Umbilical cord (tissue), 2 donors: Measurements from ENCODE around the gene IGSF5. TPM values are rescaled to one million over a fixed set of nuclear protein-coding genes. Genes with fewer than 3 reads are reported as not detected.
"Not testable (repeated sequence)": the region's sequence is repeated elsewhere in the genome, so short reads cannot be mapped to it uniquely, and the experiment has no call there.

Source experiments
- DNase-seq: peaks from one replicate; pipeline ENCODE4 v3.0.0-alpha.2; 2015; ENCODE audit warnings: low spot score
- total RNA-seq: library from RNA; depleted of rRNA; stranded (reverse); fragments of >200 nt; gene quantifications from one replicate; pipeline ENCODE4 v1.2.3, GENCODE V29; 2014; ENCODE audit warnings: low replicate concordance; ENCODE audit not compliant: insufficient read depth

The IGSF5 gene
- total RNA-seq: 2.6 TPM

DNA sequence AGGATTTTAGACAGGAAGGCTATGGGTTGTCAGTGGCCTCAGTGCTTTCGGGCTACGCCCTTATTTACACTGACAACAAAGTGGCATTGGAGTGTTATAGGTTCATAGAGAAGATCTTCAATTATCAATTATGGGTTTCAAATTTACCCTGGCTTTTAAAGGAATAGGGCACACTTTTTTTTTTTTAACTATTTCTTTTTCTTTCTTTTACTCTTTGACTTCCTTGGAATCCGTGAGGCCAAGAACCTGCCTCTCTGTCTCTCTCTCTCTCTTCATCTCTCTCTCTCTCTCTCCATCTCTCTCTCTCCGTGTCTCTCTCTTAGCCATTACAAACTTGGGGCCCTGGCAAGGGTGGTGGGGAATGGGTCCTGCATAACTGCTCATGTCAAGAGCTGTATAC lies at the start of gene IGSF5:
Gene IGSF5, plus strand, starts transcription at position 301 of the 400 bp plus-strand sequence. CDS start 327 bp downstream, outside the sequence.
- DNase-seq: not testable (repeated sequence)

DNA sequence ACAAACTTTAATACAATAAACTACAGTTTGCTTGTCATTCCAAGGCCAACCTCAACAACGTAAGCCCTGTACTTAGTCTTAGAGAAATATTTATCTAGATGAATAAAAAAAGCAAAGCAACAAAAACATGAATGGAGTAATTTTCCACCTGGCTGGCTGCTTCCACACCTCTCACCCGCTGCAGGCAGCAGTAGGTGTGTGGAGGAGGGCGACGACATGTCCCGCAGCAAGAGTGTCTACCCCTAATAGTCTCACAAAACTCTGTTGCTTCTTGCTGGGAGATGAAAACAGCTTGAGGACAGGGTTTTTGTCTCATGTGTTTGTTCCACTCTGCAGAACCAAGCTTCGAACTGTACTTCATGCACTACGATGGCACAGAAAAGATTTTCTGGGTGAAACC lies 48.8 kb upstream of the IGSF5 start:
- DNase-seq: no peak

- DNase-seq: peak; percentile 29
Measured at GRCh38 chr21:39696618-39697017, 48.4 kb upstream of the IGSF5 start.

DNA sequence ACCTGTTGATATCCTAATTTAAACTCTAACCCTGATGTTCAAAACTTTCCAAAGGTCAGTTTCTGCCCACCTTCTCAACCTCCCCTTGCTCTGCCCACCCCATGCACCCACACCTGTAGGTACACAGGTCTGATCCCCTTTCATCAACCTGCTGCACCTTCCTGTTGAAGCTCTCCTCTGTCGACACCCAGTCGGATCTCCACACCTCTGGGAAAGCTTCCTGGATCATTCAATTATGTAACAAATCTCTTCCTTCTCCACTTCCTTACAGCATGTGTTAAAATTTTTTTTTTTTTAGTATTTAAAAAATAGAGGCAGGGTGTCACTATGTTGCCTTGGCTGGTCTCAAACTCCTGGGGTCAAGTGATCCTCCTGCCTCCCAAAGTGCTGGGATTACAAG lies 44.7 kb upstream of the IGSF5 start:
- no peak for DNase-seq

DNA sequence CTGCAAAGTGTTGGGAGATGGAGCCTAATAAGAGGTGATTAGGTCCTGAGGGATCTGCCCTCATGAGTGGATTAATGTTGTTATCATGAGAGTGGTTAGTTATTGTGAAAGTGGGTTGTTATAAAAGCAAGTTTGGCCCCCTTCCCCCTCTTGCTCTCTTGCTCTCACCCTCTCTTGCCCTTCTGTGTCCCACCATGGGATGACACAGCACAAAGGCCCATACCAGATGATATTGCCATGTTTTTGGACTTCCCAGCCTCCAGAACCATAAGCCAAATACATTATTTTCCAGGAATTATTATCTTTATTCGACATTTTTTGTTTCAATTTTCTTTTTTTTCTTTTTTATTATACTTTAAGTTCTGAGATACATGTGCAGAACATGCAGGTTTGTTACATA lies 41.4 kb upstream of the IGSF5 start:
- no peak for DNase-seq

DNA sequence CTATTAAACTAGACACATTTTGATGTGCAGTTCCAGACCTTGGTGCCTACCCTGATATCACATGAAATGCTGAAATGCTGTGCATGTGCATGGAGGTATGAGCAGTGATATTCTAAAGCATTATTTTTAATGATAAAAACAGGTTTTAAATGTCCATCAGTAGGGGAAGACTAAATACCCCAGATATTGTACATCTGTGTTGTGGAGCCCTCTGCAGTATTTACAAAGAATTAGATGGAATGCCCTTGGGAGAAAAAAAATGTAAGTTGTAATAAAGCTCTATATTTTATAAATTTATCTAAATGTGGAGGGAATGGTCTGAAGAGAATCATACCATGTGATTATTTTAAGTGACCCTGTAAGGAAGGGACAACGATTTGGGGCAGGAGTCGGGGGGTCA lies 39.1 kb upstream of the IGSF5 start:
- DNase-seq: no peak

- DNase-seq: no peak
Measured at GRCh38 chr21:39707316-39707715, 37.7 kb upstream of the IGSF5 start.

DNA sequence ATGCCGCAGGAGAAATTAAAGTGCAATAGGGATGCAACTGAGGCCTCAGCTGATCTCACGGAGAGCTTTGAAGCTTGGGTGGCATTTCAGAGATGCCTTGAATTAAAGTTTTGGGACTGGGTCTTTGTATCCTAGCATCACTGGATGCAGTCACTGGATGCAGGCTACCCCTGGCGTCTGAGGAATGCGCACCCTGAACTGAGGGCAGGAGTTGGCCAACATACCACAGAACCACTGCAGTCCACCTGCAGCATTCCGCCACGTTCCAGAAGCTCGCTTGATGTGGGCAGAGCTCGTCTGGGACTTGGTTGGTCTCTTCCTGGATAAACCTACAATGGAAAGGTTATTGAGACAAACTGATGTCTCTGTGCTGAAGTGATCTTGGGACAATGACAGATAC lies 34.1 kb upstream of the IGSF5 start:
- no peak for DNase-seq

GRCh38 chr21:39712273-39712672 lies 32.7 kb upstream of the IGSF5 start:
- no peak for DNase-seq

DNA sequence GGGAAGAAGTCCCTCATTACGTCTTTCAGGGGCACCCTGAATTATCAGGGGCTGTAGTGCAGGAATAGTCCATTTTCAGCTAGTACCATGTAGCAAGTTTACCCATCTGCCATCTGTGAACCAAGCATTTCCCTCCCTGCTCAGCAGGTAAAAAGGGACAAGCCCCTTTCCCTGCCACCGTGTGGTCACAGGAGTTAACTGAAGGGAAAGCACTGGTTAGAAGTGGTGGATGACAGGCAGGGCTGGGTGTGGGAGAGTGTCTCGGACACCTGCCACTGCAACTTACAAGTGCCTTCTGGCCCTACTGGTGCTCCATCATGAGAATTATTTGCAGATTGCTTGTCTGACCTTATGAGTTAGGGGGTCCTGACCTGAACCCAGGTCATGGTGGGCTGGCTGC lies 32.0 kb upstream of the IGSF5 start:
- no peak for DNase-seq

- DNase-seq: no peak
Measured at GRCh38 chr21:39713905-39714304, 31.1 kb upstream of the IGSF5 start.

DNA sequence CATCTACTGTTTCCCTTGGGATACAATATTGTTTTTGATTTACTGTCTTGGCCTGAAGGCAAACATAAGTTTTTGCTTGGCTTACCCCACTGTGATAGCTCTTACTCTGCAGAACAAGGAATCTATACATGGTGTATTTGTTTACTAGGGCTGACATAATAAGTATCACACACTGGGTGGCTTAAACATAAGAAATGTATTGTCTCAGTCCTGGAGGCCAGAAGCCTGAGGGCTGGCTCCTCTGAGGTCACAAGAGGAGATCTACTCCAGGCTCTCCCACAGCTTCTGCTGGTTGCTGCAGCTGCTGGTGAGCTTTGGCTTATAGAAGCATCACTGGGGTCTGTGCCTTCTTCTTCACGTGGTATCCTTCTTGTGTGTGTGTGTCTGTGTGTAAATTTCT lies 30.7 kb upstream of the IGSF5 start:
- DNase-seq: no peak

DNA sequence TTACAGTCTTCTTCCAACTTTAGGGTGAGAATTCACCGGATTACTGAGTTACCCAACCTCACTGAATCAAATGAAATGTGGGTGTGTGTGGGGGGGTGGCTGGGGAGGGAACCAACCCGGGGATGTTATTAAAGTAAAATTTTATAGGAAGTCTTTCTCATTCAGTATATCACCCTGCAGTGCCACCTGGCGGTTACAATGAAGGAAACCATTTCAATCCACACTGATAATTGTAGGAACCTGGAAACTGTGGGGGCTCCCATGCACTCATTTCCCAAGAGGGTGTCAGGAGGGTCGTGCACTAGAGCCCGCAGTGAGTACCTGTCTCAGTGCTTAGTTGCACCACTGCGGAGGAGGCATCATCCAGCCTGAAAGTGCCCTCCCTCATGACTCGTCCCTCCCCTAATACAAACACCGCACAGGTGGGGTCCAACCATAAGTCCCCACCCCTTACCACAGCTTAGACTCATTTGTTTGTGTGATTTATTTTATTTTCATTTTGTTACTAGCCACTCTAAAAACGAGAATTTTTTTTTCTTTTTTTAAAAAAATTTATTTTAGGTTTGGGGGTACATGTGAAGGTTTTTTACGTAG lies 29.1 kb upstream of the IGSF5 start:
- peak; percentile 53 for DNase-seq

GRCh38 chr21:39720126-39720778 lies 24.7 kb upstream of the IGSF5 start:
- DNase-seq: no peak

GRCh38 chr21:39721885-39722284 lies 23.1 kb upstream of the IGSF5 start:
- DNase-seq: no peak

GRCh38 chr21:39724944-39725343 lies 20.0 kb upstream of the IGSF5 start:
- DNase-seq: no peak

- no peak for DNase-seq
Measured at GRCh38 chr21:39726133-39726532, 18.9 kb upstream of the IGSF5 start.

- no peak for DNase-seq
Measured at GRCh38 chr21:39727401-39728120, 17.4 kb upstream of the IGSF5 start.

DNA sequence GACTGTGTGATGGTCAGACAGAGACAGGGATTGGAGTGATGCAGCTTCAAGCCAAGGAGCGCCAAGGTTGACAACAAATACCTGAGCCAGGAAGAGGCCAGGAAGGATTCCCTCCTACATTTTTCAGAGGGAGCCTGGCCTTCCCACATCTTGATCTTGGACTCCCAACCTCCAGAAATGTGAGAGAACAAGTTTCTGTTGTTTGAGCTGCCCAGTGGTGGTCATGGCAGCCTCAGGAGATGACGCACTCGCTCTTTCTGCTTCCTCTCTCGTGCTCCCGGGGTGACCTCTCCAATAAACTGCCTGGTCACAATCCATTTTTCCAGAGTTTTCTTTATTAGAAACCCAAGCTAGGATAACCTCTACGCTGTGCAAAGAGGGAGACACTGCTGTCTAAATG lies 16.6 kb upstream of the IGSF5 start:
- DNase-seq: no peak

DNA sequence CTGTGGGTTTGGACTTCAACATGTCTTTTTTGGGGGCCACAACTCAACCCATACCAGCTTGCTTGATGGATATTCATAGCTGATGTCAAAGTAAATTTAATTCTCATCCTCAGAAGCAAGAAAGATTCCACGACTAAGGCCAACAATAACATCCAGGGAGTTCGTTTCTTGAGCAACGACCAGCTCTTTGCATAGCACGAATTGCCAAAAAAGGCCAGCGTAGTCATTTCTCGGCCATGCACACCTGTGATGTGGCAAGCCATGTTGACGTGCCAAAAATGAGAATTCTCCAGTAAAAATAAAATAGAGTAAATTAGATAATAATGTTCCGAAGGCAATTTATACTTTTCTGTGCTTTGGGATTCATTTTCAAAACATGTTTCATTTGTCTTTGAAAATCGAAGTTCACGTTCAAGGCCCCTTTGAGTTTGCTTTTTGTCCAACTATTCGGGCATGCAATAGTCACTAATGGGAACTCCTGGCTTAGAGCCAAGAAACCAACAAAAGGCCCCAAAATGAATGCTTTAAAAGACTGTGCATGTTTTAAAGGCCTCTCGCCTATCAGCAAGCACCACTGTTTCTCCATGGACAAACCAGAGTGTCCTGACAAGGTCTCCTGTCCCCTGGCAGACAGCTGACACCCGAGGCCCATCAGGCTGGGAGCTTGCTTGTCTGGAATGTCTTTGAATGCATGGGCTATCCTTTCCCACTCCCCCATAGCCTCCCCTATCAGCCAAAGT lies 14.4 kb upstream of the IGSF5 start:
- no peak for DNase-seq

- no peak for DNase-seq
Measured at GRCh38 chr21:39736716-39737115, 8.3 kb upstream of the IGSF5 start.

DNA sequence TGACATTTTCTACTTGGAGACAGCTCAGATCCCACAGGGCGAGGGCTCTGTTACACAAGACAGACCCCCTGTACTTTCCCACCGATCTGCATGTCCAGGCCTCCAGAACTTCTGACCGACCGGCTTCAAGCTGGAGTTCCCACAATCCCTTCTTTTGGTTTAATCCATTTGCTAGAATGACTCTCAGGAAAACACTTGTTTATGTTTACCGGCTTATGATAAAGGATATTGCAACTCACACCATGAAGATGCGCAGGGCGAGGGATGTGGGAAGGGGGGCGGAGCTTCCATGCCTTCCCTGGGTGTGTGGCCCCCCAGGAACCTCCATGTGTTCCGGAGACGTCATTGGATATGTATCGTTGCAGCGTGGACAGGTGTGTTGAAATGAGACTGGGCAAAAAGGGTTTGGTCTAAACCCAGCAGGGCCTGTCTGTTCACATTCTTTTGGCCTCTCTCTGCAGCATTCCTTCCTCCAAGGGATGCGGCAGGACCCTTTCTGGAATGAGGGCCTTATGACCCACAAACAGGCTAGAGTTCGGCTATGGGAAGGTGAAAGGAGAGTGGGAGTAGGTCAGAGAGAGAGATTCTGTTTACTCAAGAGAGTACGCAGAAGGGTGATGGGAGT lies 7.5 kb upstream of the IGSF5 start:
- peak; percentile 48 for DNase-seq
